Measurements from ENCODE around the gene RAET1G. TPM values are rescaled to one million over a fixed set of nuclear protein-coding genes. Genes with fewer than 3 reads are reported as not detected.

RAET1G gene
- total and polyA plus RNA-seq, 2 donors (not counting 3 experiments of a cell fraction or from before 2014, with no cell fraction given) = 1.6 to 2.1 TPM

DNA sequence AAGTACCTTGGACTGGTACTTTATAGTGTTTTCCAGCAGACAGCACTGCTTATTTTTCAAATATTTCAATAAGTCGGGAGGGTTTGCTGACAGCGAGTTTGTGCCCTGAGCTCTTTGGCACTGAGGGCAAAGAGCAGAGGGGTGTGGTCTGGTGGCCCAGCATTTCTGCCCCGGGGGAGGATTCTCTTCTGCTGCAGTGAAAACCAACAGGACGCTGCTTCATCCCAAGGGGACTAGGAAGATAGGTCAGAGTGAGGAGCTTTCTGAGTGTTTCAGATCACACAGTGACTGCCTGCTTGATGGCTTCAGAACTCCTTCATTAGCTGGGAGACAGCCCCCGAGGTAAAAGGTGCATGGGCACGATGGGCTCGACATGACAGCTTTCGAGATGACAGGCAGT is 27.5 kb upstream of the RAET1G start:
- Histone ChIP-seq H4K20me1 (replicated peaks; ENCODE audit: control insufficient read depth, extremely low read depth, insufficient read depth, low read length) (no peaks in the 10 kb centered on the region), H3K4me1 (ENCODE audit: control insufficient read depth, extremely low read depth, insufficient read depth, low read length) (no peaks in the 10 kb centered on the region), H3K4me3 (replicated peaks in 1 of 3; ENCODE audit: insufficient read depth in 1 of 3, low read depth in 1 of 3, low read length in 3 of 3) (no peak overlapping the region), H3K9me3 (replicated peaks; ENCODE audit: control insufficient read depth, insufficient read depth, low read length) (no peaks in the 10 kb centered on the region), H3K4me2 (ENCODE audit: insufficient read depth, low read length) (no peak overlapping the region), H2AFZ (ENCODE audit: low read depth, low read length) (no peak overlapping the region), H3K79me2 (ENCODE audit: control insufficient read depth, insufficient read depth, low read length) (no peaks in the 10 kb centered on the region), H3K36me3 (ENCODE audit: control insufficient read depth in 2 of 2, extremely low read depth in 1 of 2, insufficient read depth in 2 of 2, low read length in 2 of 2) (peaks cover 0 to 3% of the 10 kb centered on the region in 2 experiments), H3K9ac (replicated peaks; ENCODE audit: extremely low read depth, insufficient read depth, low read length) (no peak overlapping the region), H3K27ac (ENCODE audit: insufficient read depth, low read depth, low read length) (no peak overlapping the region), H3K27me3 (ENCODE audit: control insufficient read depth in 2 of 2, insufficient read depth in 2 of 2, low read length in 2 of 2) (peaks cover 25 to 36% of the 10 kb centered on the region in 2 experiments), H3K9me1 (replicated peaks; ENCODE audit: control insufficient read depth, extremely low read depth, insufficient read depth, low read length) (no peaks in the 10 kb centered on the region)
- POLR2A ChIA-PET = no interaction called here
- no peak for DNase-seq (ENCODE audit: low read depth, low spot score)
- no TSS peak for BruUV-seq (replicated peaks)
- TF ChIP-seq JUN (IDR thresholded peaks at IDR 0.05; ENCODE audit: borderline replicate concordance, insufficient read depth, insufficient read length, low read depth) = no peak
- no peak for TF ChIP-seq MYC (IDR thresholded peaks at IDR 0.05; ENCODE audit: low read depth, low read length)
- TF ChIP-seq EZH2 (IDR thresholded peaks at IDR 0.05; ENCODE audit: borderline replicate concordance, low read depth, low read length, severe bottlenecking) = no peak
- TF ChIP-seq, protein P1, sequence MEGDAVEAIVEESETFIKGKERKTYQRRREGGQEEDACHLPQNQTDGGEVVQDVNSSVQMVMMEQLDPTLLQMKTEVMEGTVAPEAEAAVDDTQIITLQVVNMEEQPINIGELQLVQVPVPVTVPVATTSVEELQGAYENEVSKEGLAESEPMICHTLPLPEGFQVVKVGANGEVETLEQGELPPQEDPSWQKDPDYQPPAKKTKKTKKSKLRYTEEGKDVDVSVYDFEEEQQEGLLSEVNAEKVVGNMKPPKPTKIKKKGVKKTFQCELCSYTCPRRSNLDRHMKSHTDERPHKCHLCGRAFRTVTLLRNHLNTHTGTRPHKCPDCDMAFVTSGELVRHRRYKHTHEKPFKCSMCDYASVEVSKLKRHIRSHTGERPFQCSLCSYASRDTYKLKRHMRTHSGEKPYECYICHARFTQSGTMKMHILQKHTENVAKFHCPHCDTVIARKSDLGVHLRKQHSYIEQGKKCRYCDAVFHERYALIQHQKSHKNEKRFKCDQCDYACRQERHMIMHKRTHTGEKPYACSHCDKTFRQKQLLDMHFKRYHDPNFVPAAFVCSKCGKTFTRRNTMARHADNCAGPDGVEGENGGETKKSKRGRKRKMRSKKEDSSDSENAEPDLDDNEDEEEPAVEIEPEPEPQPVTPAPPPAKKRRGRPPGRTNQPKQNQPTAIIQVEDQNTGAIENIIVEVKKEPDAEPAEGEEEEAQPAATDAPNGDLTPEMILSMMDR (IDR thresholded peaks at IDR 0.05; ENCODE audit: extremely low read depth in 1 of 2, insufficient read depth in 1 of 2, low read depth in 1 of 2, low read length in 2 of 2) = no peak
- no peak for TF ChIP-seq POLR2A (IDR thresholded peaks at IDR 0.05; ENCODE audit: low read depth, low read length)
- no peak for TF ChIP-seq GATA2 (IDR thresholded peaks at IDR 0.05; ENCODE audit: insufficient read depth, insufficient read length, low read depth, low read length)
- no peak for TF ChIP-seq POLR2AphosphoS5 (IDR thresholded peaks at IDR 0.05; ENCODE audit: insufficient read depth, low read depth, low read length)
- no peak for TF ChIP-seq FOS (IDR thresholded peaks at IDR 0.05; ENCODE audit: borderline replicate concordance, insufficient read depth, low read length)
- TF ChIP-seq, protein P2, sequence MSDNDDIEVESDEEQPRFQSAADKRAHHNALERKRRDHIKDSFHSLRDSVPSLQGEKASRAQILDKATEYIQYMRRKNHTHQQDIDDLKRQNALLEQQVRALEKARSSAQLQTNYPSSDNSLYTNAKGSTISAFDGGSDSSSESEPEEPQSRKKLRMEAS (IDR thresholded peaks at IDR 0.05; ENCODE audit: insufficient read depth, insufficient read length) = no peak
- FAIRE-seq = no peak
- CTCF ChIA-PET = no interaction called here
- dilution Hi-C loops (cut with MboI; ENCODE audit: extremely low pct_ligation_motif_present, low sequenced_read_pairs) (no loop called here), intact Hi-C loops (cut with micrococcal nuclease) (no loop called here)

All from endothelial cell of umbilical vein (primary cell).